ENCODE results near the gene XPNPEP1. TPM values are rescaled to one million over a fixed set of nuclear protein-coding genes. Genes with fewer than 3 reads are reported as not detected.

The XPNPEP1 gene
- total RNA-seq, 2 experiments from 2014 or later: 50.3 to 54.3 TPM

DNA sequence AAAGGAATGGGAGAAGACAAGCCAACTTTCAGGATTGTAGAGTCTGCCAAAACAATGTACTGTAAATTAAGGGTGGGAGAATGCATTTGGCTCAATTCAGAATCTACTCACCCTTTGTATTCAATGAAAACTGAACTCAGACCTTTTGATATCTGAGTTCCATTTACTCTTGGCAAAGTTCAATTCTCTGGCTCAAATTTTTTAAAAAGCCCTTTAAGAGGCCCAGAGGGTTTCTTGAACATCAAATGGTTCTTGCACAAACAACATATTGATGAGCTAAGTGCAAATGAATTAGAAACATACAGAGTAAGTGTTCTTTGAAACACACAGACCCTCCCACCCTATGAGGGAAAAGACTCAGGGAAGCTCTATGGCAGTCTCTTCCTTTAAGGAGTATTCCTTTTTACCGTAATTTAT lies 5.2 kb upstream of the XPNPEP1 start:
- no peak for DNase-seq
- Mint-ChIP-seq H3K27me3 (no peaks in the 10 kb centered on the region), H3K4me3 (no peak overlapping the region), H3K9me3 (no peaks in the 10 kb centered on the region), H3K4me1 (ENCODE audit: low read depth) (peaks cover 27% of the 10 kb centered on the region), H3K27ac (no peak overlapping the region), H3K36me3 (ENCODE audit: low read depth) (no peaks in the 10 kb centered on the region)
- ATAC-seq (ENCODE audit: poor library complexity): no peak
- TF ChIP-seq, protein P1, sequence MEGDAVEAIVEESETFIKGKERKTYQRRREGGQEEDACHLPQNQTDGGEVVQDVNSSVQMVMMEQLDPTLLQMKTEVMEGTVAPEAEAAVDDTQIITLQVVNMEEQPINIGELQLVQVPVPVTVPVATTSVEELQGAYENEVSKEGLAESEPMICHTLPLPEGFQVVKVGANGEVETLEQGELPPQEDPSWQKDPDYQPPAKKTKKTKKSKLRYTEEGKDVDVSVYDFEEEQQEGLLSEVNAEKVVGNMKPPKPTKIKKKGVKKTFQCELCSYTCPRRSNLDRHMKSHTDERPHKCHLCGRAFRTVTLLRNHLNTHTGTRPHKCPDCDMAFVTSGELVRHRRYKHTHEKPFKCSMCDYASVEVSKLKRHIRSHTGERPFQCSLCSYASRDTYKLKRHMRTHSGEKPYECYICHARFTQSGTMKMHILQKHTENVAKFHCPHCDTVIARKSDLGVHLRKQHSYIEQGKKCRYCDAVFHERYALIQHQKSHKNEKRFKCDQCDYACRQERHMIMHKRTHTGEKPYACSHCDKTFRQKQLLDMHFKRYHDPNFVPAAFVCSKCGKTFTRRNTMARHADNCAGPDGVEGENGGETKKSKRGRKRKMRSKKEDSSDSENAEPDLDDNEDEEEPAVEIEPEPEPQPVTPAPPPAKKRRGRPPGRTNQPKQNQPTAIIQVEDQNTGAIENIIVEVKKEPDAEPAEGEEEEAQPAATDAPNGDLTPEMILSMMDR (IDR thresholded peaks at IDR 0.05): no peak
- peaks cover 12% of the 10 kb centered on the region for H3K4me1 ChIP-seq (ENCODE audit: insufficient read depth, low read length)
- no peaks in the 10 kb centered on the region for H3K27me3 ChIP-seq (ENCODE audit: control insufficient read depth in 1 of 2, insufficient read depth in 2 of 2, low read length in 2 of 2)
- H3K27ac ChIP-seq (ENCODE audit: low read depth in 1 of 2, low read length in 2 of 2): no peak overlapping the region
- H3K9me3 ChIP-seq (ENCODE audit: control insufficient read depth in 1 of 2, insufficient read depth in 1 of 2, low read length in 2 of 2): no peaks in the 10 kb centered on the region
- H3K4me3 ChIP-seq (ENCODE audit: low read length): no peak overlapping the region
- ChIA-PET POLR2A (interaction anchor here (0.7 kb wide), 1 partner anchor 16 kb away, joined by 3 read pairs; no protein-coding TSS in a partner anchor), CTCF (interaction anchor here (1.0 kb wide), 1 partner anchor 44 kb away, joined by 3 read pairs; no protein-coding TSS in a partner anchor)
- intact Hi-C loops (cut with DNase I, micrococcal nuclease): no loop called here
- no peaks in the 10 kb centered on the region for H3K36me3 ChIP-seq (ENCODE audit: insufficient read depth, low read length)

DNA sequence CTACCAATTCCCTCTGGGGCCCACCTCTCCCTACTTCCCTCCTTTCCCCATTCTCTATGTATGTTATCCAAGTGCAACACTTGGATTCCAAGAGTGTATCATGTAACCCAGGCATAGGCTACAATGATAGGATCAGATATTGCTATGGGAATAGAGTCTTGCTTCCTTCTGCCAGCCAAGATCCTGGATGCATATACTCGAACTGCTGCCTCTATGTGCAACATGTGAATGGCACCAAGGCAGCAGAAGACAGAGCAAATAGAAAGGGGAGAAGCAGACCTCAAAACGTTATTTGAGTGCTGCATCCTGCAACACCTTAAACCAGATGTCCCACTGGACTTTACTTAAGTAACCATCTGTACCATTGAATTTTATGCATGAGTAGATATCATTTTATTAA lies 3.5 kb upstream of the XPNPEP1 start:
- Histone ChIP-seq H3K27me3 (ENCODE audit: control insufficient read depth in 1 of 2, insufficient read depth in 2 of 2, low read length in 2 of 2) (no peaks in the 10 kb centered on the region), H3K36me3 (ENCODE audit: insufficient read depth, low read length) (no peaks in the 10 kb centered on the region), H3K27ac (ENCODE audit: low read depth in 1 of 2, low read length in 2 of 2) (no peak overlapping the region), H3K4me1 (ENCODE audit: insufficient read depth, low read length) (peaks cover 16% of the 10 kb centered on the region), H3K4me3 (ENCODE audit: low read length) (no peak overlapping the region), H3K9me3 (ENCODE audit: control insufficient read depth in 1 of 2, insufficient read depth in 1 of 2, low read length in 2 of 2) (no peaks in the 10 kb centered on the region)
- POLR2A ChIA-PET: no interaction called here
- intact Hi-C loops (cut with DNase I, micrococcal nuclease): no loop called here
- TF ChIP-seq, protein P1 (IDR thresholded peaks at IDR 0.05): no peak
- Mint-ChIP-seq H3K27me3 (no peaks in the 10 kb centered on the region), H3K36me3 (ENCODE audit: low read depth) (no peaks in the 10 kb centered on the region), H3K9me3 (no peaks in the 10 kb centered on the region), H3K4me3 (peak overlapping the region; percentile 32), H3K27ac (no peak overlapping the region), H3K4me1 (ENCODE audit: low read depth) (peaks cover 24% of the 10 kb centered on the region)
- CTCF ChIA-PET: no interaction called here
- no peak for DNase-seq
- no peak for ATAC-seq (ENCODE audit: poor library complexity)

DNA sequence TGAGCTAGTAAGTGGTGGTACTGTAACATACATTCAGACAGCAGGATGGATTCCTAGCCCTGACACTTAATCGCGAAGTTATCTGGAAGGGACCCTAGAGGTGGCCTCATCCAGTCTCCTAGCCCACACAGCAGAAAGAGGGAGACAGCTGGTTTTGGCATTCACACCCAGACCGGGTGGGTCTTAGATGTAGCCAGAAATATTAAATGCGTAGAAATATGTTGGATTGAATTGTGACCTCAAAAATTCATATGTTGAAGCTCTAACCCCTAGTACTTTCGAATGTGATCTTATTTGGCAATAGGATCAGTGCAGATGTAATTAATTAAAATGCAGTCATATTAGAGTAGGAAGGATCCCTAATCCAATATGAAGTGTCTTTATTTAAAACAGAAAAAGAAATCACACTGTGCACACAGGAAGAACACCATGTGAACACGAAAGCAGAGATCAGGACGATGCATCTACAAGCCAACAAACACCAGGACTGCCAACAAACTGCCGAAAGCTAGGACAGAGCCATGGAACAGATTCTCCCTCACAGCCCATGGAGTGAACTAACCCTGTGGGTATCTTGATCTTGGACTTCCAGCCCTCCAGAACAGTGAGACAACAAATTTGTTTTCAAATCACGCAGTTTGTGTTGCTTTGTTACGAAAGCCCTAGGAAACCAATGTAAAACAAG lies 2.9 kb upstream of the XPNPEP1 start:
- no peak overlapping the region for H3K4me3 ChIP-seq (ENCODE audit: low read length)
- DNase-seq: no peak
- CTCF ChIA-PET: interaction anchor here (1.7 kb wide), 1 partner anchor 42 kb away, joined by 4 read pairs; no protein-coding TSS in a partner anchor
- H3K4me1 ChIP-seq (ENCODE audit: insufficient read depth, low read length): peaks cover 23% of the 10 kb centered on the region
- TF ChIP-seq, protein P1 (IDR thresholded peaks at IDR 0.05): no peak
- H3K36me3 Mint-ChIP-seq (ENCODE audit: low read depth): no peaks in the 10 kb centered on the region
- no peak for ATAC-seq (ENCODE audit: poor library complexity)
- no peaks in the 10 kb centered on the region for H3K27me3 ChIP-seq (ENCODE audit: control insufficient read depth in 1 of 2, insufficient read depth in 2 of 2, low read length in 2 of 2)
- intact Hi-C loops (cut with DNase I, micrococcal nuclease): no loop called here
- H3K36me3 ChIP-seq (ENCODE audit: insufficient read depth, low read length): no peaks in the 10 kb centered on the region
- H3K27ac Mint-ChIP-seq: no peak overlapping the region
- H3K4me1 Mint-ChIP-seq (ENCODE audit: low read depth): peaks cover 30% of the 10 kb centered on the region
- H3K4me3 Mint-ChIP-seq: peak overlapping the region; percentile 32
- H3K9me3 ChIP-seq (ENCODE audit: control insufficient read depth in 1 of 2, insufficient read depth in 1 of 2, low read length in 2 of 2): no peaks in the 10 kb centered on the region
- POLR2A ChIA-PET: interaction anchor here (0.6 to 1.5 kb wide), 3 partner anchors 8 to 20 kb away, joined by 3 read pairs; no protein-coding TSS in a partner anchor
- H3K9me3 Mint-ChIP-seq: no peaks in the 10 kb centered on the region
- H3K27ac ChIP-seq (ENCODE audit: low read depth in 1 of 2, low read length in 2 of 2): no peak overlapping the region
- no peaks in the 10 kb centered on the region for H3K27me3 Mint-ChIP-seq
